ENCODE measurements around the gene GPRASP2.
"Not testable (repeated sequence)": the region's sequence is repeated elsewhere in the genome, so short reads cannot be mapped to it uniquely, and the experiment has no call there.

GPRASP2 gene

GRCh38 chrX:102715967-102716366, 3.7 kb downstream of the GPRASP2 start:
- no peak overlapping the region for H3K27ac ChIP-seq (ENCODE audit: low read depth, low read length, poor library complexity, severe bottlenecking)
- no peaks in the 10 kb centered on the region for H3K27me3 ChIP-seq (ENCODE audit: insufficient read depth, low read length)
- H3K79me2 ChIP-seq (ENCODE audit: insufficient read depth, low read length): no peaks in the 10 kb centered on the region
- H2AFZ ChIP-seq (ENCODE audit: low read length): no peak overlapping the region
- no peaks in the 10 kb centered on the region for H3F3A ChIP-seq (ENCODE audit: insufficient read depth, low read length)
- no peak overlapping the region for H3K9ac ChIP-seq (ENCODE audit: low read length)
- H3K9me2 ChIP-seq (ENCODE audit: low read depth, low read length): no peaks in the 10 kb centered on the region
- H3K36me3 ChIP-seq (ENCODE audit: insufficient read depth, low read length): no peaks in the 10 kb centered on the region
- no peaks in the 10 kb centered on the region for H4K20me1 ChIP-seq (ENCODE audit: insufficient read depth, low read length)
- TF ChIP-seq CTCF (IDR thresholded peaks at IDR 0.05; ENCODE audit: low read length) (no peak), EZH2 (IDR thresholded peaks at IDR 0.05; ENCODE audit: borderline replicate concordance, low read length) (no peak)
- no peak overlapping the region for H3K4me2 ChIP-seq (ENCODE audit: low read length)
- H3K4me3 ChIP-seq (ENCODE audit: low read depth, low read length, poor library complexity, severe bottlenecking): no peak overlapping the region
- peaks cover 11% of the 10 kb centered on the region for H3K4me1 ChIP-seq (ENCODE audit: insufficient read depth, low read length, severe bottlenecking)
- H3K9me3 ChIP-seq (ENCODE audit: low read length): no peaks in the 10 kb centered on the region

DNA sequence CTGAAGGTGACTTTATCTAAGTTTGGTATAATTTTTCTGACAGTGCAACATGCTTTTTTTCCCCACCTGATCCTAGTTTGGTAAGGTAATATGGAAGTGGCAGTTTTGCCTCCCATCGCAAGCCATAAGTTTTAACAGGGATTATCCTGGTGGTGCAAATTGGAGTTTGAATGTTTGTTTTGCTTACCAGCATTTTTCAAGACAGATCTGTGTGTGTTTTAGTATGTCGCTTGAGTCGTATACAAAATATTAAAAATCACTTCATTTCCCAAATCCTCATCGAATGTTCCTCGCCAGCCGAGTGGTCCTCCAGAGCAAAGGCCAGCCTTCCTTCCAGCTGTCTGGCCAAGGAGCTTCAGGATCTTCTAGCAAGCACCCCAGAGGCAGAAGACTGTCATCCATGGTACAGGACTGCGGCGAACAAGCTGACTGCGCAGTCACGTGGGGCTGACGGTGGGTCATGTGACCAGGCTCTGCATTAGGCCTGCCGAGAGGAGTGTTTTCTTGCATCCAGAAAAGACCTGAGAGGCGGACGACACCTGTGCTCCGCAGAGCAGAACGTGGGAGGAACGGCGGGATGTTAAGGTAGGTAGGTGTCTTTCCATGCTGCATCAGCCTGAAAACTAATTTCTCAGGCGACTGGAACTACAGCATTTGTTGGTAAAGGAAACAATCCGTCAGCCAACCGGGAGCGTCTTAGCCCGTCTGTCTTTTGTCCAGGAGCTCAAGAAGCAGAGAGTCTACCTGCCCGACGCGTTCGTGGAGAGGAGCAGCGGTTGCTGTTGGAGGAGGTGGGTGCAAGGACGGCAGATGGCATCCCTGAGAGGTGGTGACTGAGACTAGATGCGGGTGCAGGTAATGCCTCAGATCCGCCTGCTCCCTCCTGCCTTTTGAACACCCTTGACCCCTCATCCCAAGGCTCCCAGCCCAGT, 8.3 kb downstream of the GPRASP2 start, which contains the start of gene GPRASP3:
TSS of gene GPRASP3 (plus strand) at position 507 of the 932 bp plus-strand sequence. CDS start 28,253 bp downstream, outside the sequence.
- H3K9me3 ChIP-seq (ENCODE audit: low read length): no peaks in the 10 kb centered on the region
- H3K9ac ChIP-seq (ENCODE audit: low read length): peak within 1 kb of the TSS; percentile 75
- H2AFZ ChIP-seq (ENCODE audit: low read length): peak within 1 kb of the TSS; percentile 27; the same call in 1 of the 2 replicates
- no peaks in the 10 kb centered on the region for H3K79me2 ChIP-seq (ENCODE audit: insufficient read depth, low read length)
- no peaks in the 10 kb centered on the region for H3K27me3 ChIP-seq (ENCODE audit: insufficient read depth, low read length)
- peaks cover 17% of the 10 kb centered on the region for H3K4me1 ChIP-seq (ENCODE audit: insufficient read depth, low read length, severe bottlenecking)
- no peaks in the 10 kb centered on the region for H3F3A ChIP-seq (ENCODE audit: insufficient read depth, low read length)
- H4K20me1 ChIP-seq (ENCODE audit: insufficient read depth, low read length): no peaks in the 10 kb centered on the region
- no peaks in the 10 kb centered on the region for H3K9me2 ChIP-seq (ENCODE audit: low read depth, low read length)
- H3K36me3 ChIP-seq (ENCODE audit: insufficient read depth, low read length): no peaks in the 10 kb centered on the region
- peak within 1 kb of the TSS; percentile 89 for H3K4me2 ChIP-seq (ENCODE audit: low read length)
- peak within 1 kb of the TSS; percentile 81 for H3K4me3 ChIP-seq (ENCODE audit: low read depth, low read length, poor library complexity, severe bottlenecking)
- H3K27ac ChIP-seq (ENCODE audit: low read depth, low read length, poor library complexity, severe bottlenecking): no peak within 1 kb of the TSS
- TF ChIP-seq EZH2 (IDR thresholded peaks at IDR 0.05; ENCODE audit: borderline replicate concordance, low read length) (no peak), CTCF (IDR thresholded peaks at IDR 0.05; ENCODE audit: low read length) (no peak)

DNA sequence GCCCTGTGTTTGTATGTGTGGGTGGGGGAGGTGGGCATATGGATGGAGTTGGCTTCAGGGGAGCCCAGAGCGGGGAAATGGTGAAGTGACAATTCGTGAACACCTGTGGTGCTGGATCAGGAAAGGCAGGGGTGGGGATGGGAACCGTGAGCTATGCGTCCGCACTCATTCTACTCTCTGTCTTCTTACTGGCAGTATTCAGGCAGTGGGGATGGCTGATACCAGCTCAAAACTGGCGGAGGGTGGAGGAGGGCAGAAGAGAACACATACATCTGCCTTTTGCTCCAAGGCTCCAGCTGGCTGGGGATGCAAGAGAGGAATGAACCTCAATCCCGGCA, 8.9 kb downstream of the GPRASP2 start:
- H3K4me3 ChIP-seq (ENCODE audit: low read depth, low read length, poor library complexity, severe bottlenecking): peak overlapping the region; percentile 81
- H3K4me1 ChIP-seq (ENCODE audit: insufficient read depth, low read length, severe bottlenecking): peaks cover 17% of the 10 kb centered on the region
- H3K9ac ChIP-seq (ENCODE audit: low read length): peak overlapping the region; percentile 75
- H2AFZ ChIP-seq (ENCODE audit: low read length); H3K9me2 ChIP-seq (ENCODE audit: low read depth, low read length); H3K27ac ChIP-seq (ENCODE audit: low read depth, low read length, poor library complexity, severe bottlenecking); H3K9me3 ChIP-seq (ENCODE audit: low read length); H3F3A ChIP-seq (ENCODE audit: insufficient read depth, low read length); H3K36me3 ChIP-seq (ENCODE audit: insufficient read depth, low read length); H4K20me1 ChIP-seq (ENCODE audit: insufficient read depth, low read length); H3K79me2 ChIP-seq (ENCODE audit: insufficient read depth, low read length); H3K27me3 ChIP-seq (ENCODE audit: insufficient read depth, low read length): not testable (repeated sequence)
- H3K4me2 ChIP-seq (ENCODE audit: low read length): peak overlapping the region; percentile 89
